ENCODE measurements around the gene HOOK2. TPM values are rescaled to one million over a fixed set of nuclear protein-coding genes. Genes with fewer than 3 reads are reported as not detected.

Gene HOOK2
- polyA plus RNA-seq, 1 of the 3 experiments (the other 2 are of a cell fraction), result 33.0 TPM

- no peak for TF ChIP-seq USF2 (IDR thresholded peaks at IDR 0.05; ENCODE audit: borderline replicate concordance, low read depth, low read length)
- TF ChIP-seq TCF12 (IDR thresholded peaks at IDR 0.05), result no peak
Observed at GRCh38 chr19:12793290-12794195, 18.2 kb upstream of the HOOK2 start (continued).

DNA sequence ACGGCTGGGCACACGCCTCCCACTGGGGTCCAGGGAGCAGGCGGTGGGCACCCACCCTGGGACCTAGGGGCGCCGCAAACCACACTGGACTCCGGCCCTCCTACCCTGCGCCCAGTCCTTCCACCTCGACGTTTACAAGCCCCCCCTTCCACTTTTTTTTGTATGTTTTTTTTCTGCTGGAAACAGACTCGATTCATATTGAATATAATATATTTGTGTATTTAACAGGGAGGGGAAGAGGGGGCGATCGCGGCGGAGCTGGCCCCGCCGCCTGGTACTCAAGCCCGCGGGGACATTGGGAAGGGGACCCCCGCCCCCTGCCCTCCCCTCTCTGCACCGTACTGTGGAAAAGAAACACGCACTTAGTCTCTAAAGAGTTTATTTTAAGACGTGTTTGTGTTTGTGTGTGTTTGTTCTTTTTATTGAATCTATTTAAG lies 17.5 kb upstream of the HOOK2 start:
- no peak for DNase-seq
- peak overlapping the region; percentile 88 for H3K4me2 ChIP-seq
- H3K4me1 ChIP-seq (ENCODE audit: control insufficient read depth in 1 of 2, insufficient read depth in 2 of 2, low read depth in 1 of 2, low read length in 1 of 2), result peaks cover 28 to 38% of the 10 kb centered on the region in 2 experiments
- H3K79me2 ChIP-seq (ENCODE audit: insufficient read depth), result peaks cover 20% of the 10 kb centered on the region
- no peaks in the 10 kb centered on the region for H3K9me3 ChIP-seq
- H3K36me3 ChIP-seq (replicated peaks in 1 of 2; ENCODE audit: control insufficient read depth in 1 of 2, insufficient read depth in 2 of 2, low read length in 1 of 2), result peaks cover 0 to 6% of the 10 kb centered on the region in 2 experiments
- peak overlapping the region; percentile 95 for H3K9ac ChIP-seq
- H4K20me1 ChIP-seq (ENCODE audit: insufficient read depth), result peaks cover 17% of the 10 kb centered on the region
- peak overlapping the region; percentile 80 to 88 for H3K4me3 ChIP-seq (ENCODE audit: low read depth in 2 of 2, low read length in 1 of 2)
- under 1% methylated on average over 19 of the region's 22 CpGs for WGBS (ENCODE audit: low lambda C conversion rate)
- no peaks in the 10 kb centered on the region for H3K27me3 ChIP-seq (ENCODE audit: insufficient read depth)
- POLR2A ChIA-PET, result interaction anchor here (0.7 to 4.4 kb wide), 13 partner anchors 9 to 201 kb away, joined by 3 to 88 read pairs (median 4); partner anchors contain the start of genes GCDH, PRDX2 and THSD8
- H3K27ac ChIP-seq (ENCODE audit: low read depth in 2 of 2, low read length in 1 of 2), result peak overlapping the region; percentile 86 to 90
- H3F3A ChIP-seq (replicated peaks; ENCODE audit: insufficient read depth), result peaks cover 45% of the 10 kb centered on the region
- TF ChIP-seq CTCF (IDR thresholded peaks at IDR 0.05), result no peak
- 0 out of 2 replicates have a peak, but pooled peaks have one; percentile 38 for TF ChIP-seq POLR2AphosphoS5 (IDR thresholded peaks at IDR 0.05; ENCODE audit: low read depth, low read length)
- no peaks in the 10 kb centered on the region for H3K9me2 ChIP-seq
- H2AFZ ChIP-seq (ENCODE audit: low read depth), result no peak overlapping the region
- CTCF ChIA-PET, result interaction anchor here (1.0 to 17.1 kb wide), 8 partner anchors 9 to 172 kb away, joined by 3 to 447 read pairs (median 5); partner anchors contain the start of genes HOOK2, PRDX2, RNASEH2A and THSD8

GRCh38 chr19:12792051-12792852 lies 16.9 kb upstream of the HOOK2 start:
- no peaks in the 10 kb centered on the region for H3K27me3 ChIP-seq (ENCODE audit: insufficient read depth)
- H3K9me3 ChIP-seq, result no peaks in the 10 kb centered on the region
- H3K79me2 ChIP-seq (ENCODE audit: insufficient read depth), result peaks cover 20% of the 10 kb centered on the region
- peaks cover 30 to 38% of the 10 kb centered on the region in 2 experiments for H3K4me1 ChIP-seq (ENCODE audit: control insufficient read depth in 1 of 2, insufficient read depth in 2 of 2, low read depth in 1 of 2, low read length in 1 of 2)
- TF ChIP-seq, protein P1, sequence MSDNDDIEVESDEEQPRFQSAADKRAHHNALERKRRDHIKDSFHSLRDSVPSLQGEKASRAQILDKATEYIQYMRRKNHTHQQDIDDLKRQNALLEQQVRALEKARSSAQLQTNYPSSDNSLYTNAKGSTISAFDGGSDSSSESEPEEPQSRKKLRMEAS (IDR thresholded peaks at IDR 0.05; ENCODE audit: low read depth), result peak; percentile 43
- TF ChIP-seq JUND (IDR thresholded peaks at IDR 0.05) (no peak), ELF1 (IDR thresholded peaks at IDR 0.05) (peak; percentile 60), TAF1 (IDR thresholded peaks at IDR 0.05; ENCODE audit: borderline replicate concordance, low read depth, low read length) (peak; percentile 12; the same call in 1 of the 2 replicates), FOSL2 (IDR thresholded peaks at IDR 0.05; ENCODE audit: borderline replicate concordance, low read depth) (no peak), EZH2phosphoT487 (IDR thresholded peaks at IDR 0.05; ENCODE audit: borderline replicate concordance, low read depth) (no peak), CHD2 (IDR thresholded peaks at IDR 0.05; ENCODE audit: low read length, partially characterized antibody) (peak; percentile 23), MXI1 (IDR thresholded peaks at IDR 0.05; ENCODE audit: low read depth, low read length) (peak; percentile 27; the same call in 1 of the 2 replicates), GABPA (IDR thresholded peaks at IDR 0.05; ENCODE audit: low read depth) (peak; percentile 74)
- TF ChIP-seq, protein P2, sequence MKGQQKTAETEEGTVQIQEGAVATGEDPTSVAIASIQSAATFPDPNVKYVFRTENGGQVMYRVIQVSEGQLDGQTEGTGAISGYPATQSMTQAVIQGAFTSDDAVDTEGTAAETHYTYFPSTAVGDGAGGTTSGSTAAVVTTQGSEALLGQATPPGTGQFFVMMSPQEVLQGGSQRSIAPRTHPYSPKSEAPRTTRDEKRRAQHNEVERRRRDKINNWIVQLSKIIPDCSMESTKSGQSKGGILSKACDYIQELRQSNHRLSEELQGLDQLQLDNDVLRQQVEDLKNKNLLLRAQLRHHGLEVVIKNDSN (IDR thresholded peaks at IDR 0.05; ENCODE audit: borderline replicate concordance, low read depth), result 0 out of 2 replicates have a peak, but pooled peaks have one; percentile 60
- H3K9ac ChIP-seq, result peak overlapping the region; percentile 95
- no peaks in the 10 kb centered on the region for H3K9me2 ChIP-seq
- WGBS (ENCODE audit: low lambda C conversion rate), result 2% methylated on average over 8 of the region's 84 CpGs
- peak overlapping the region; percentile 80 to 88 for H3K4me3 ChIP-seq (ENCODE audit: low read depth in 2 of 2, low read length in 1 of 2)
- no peak overlapping the region for H2AFZ ChIP-seq (ENCODE audit: low read depth)
- DNase-seq, result peak; percentile 41
- peaks cover 0 to 6% of the 10 kb centered on the region in 2 experiments for H3K36me3 ChIP-seq (replicated peaks in 1 of 2; ENCODE audit: control insufficient read depth in 1 of 2, insufficient read depth in 2 of 2, low read length in 1 of 2)
- H3K27ac ChIP-seq (ENCODE audit: low read depth in 2 of 2, low read length in 1 of 2), result peak overlapping the region; percentile 86 to 90
- peaks cover 43% of the 10 kb centered on the region for H3F3A ChIP-seq (replicated peaks; ENCODE audit: insufficient read depth)
- ChIA-PET POLR2A (interaction anchor here (0.7 to 4.4 kb wide), 21 partner anchors 8 to 371 kb away, joined by 3 to 88 read pairs (median 3); partner anchors contain the start of genes GCDH, GET3, PRDX2 and THSD8), CTCF (interaction anchor here (0.7 to 17.1 kb wide), 10 partner anchors 10 to 173 kb away, joined by 3 to 447 read pairs (median 5); partner anchors contain the start of genes HOOK2, PRDX2, RNASEH2A and THSD8)
- peaks cover 17% of the 10 kb centered on the region for H4K20me1 ChIP-seq (ENCODE audit: insufficient read depth)
- H3K4me2 ChIP-seq, result peak overlapping the region; percentile 88

All from SK-N-SH (cell line).